ENCODE measurements around the gene SCYL2. TPM values are rescaled to one million over a fixed set of nuclear protein-coding genes. Genes with fewer than 3 reads are reported as not detected.

The SCYL2 gene
- total and polyA plus RNA-seq, 2 donors (not counting 1 experiment from before 2014, with no cell fraction given) = 43.0 to 47.9 TPM

DNA sequence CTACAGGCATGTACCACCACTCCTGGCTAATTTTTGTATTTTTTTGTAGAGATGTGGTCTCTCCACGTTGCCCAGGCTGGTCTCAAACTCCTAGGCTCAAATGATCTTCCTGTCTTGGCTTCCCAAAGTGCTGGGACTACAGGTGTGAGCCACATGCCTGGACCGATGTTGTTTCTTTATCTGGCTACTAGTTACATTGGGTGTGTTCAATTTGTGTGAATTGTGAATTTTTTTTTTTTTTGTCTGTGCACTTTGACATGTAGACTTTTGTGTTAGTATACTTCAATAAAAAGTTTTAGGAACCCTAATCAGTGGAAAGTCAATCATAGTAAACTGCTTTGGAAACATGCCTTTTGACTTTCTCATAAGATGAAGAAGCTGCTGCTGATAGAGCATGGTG, 65.9 kb downstream of the SCYL2 start:
- no peaks in the 10 kb centered on the region for H3K79me2 ChIP-seq (ENCODE audit: control insufficient read depth, insufficient read depth, low read length)
- no peak overlapping the region for H3K9ac ChIP-seq (ENCODE audit: insufficient read depth, low read length)
- no peak overlapping the region for H2AFZ ChIP-seq (ENCODE audit: low read length)
- no peaks in the 10 kb centered on the region for H3K27me3 ChIP-seq (ENCODE audit: control insufficient read depth, insufficient read depth, low read length)
- no peak overlapping the region for H3K4me3 ChIP-seq (replicated peaks in 1 of 4; ENCODE audit: control extremely low read depth in 1 of 4, insufficient read depth in 1 of 4, low read depth in 3 of 4, low read length in 4 of 4)
- no peaks in the 10 kb centered on the region for H3K4me1 ChIP-seq (ENCODE audit: control insufficient read depth, extremely low read depth, insufficient read depth, low read length)
- H4K20me1 ChIP-seq (ENCODE audit: control insufficient read depth, extremely low read depth, insufficient read depth, low read length) = no peaks in the 10 kb centered on the region
- TF ChIP-seq EZH2 (IDR thresholded peaks at IDR 0.05; ENCODE audit: low read length, missing control alignments) = no peak
- TF ChIP-seq, protein P1, sequence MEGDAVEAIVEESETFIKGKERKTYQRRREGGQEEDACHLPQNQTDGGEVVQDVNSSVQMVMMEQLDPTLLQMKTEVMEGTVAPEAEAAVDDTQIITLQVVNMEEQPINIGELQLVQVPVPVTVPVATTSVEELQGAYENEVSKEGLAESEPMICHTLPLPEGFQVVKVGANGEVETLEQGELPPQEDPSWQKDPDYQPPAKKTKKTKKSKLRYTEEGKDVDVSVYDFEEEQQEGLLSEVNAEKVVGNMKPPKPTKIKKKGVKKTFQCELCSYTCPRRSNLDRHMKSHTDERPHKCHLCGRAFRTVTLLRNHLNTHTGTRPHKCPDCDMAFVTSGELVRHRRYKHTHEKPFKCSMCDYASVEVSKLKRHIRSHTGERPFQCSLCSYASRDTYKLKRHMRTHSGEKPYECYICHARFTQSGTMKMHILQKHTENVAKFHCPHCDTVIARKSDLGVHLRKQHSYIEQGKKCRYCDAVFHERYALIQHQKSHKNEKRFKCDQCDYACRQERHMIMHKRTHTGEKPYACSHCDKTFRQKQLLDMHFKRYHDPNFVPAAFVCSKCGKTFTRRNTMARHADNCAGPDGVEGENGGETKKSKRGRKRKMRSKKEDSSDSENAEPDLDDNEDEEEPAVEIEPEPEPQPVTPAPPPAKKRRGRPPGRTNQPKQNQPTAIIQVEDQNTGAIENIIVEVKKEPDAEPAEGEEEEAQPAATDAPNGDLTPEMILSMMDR (conservative IDR thresholded peaks at IDR 0.05 in 1 of 2, IDR thresholded peaks at IDR 0.05 in 1 of 2; ENCODE audit: low read depth in 1 of 2, low read length in 2 of 2) = no peak
- H3K36me3 ChIP-seq (ENCODE audit: control insufficient read depth, insufficient read depth, low read length) = peaks cover 2% of the 10 kb centered on the region
- DNase-seq (ENCODE audit: low read depth in 2 of 2) = no peak
- no peak overlapping the region for H3K27ac ChIP-seq (ENCODE audit: insufficient read depth, low read length)
- H3K9me3 ChIP-seq (ENCODE audit: control insufficient read depth, insufficient read depth, low read depth, low read length) = no peaks in the 10 kb centered on the region
- no peak overlapping the region for H3K4me2 ChIP-seq (ENCODE audit: extremely low read depth, insufficient read depth, low read length)

DNA sequence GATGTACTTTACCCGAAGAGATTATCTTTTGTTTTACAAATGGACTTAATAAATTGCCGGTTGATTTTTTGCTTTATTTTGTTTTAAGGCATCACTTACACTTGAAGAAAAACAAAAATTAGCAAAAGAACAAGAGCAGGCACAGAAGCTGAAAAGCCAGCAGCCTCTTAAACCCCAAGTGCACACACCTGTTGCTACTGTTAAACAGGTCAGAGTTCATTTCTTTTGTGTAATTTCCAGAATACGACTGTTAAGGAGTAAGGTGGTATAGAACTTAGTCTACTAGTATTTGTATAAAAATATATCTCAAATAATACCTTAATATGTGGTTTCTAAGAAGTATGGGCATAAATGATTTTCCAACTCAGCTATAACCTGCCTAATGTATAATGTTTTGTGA, 70.3 kb downstream of the SCYL2 start:
- Histone ChIP-seq H3K4me3 (replicated peaks in 1 of 4; ENCODE audit: control extremely low read depth in 1 of 4, insufficient read depth in 1 of 4, low read depth in 3 of 4, low read length in 4 of 4) (no peak overlapping the region), H3K36me3 (ENCODE audit: control insufficient read depth, insufficient read depth, low read length) (peaks cover 4% of the 10 kb centered on the region), H3K4me1 (ENCODE audit: control insufficient read depth, extremely low read depth, insufficient read depth, low read length) (no peaks in the 10 kb centered on the region), H3K9ac (ENCODE audit: insufficient read depth, low read length) (no peak overlapping the region), H3K4me2 (ENCODE audit: extremely low read depth, insufficient read depth, low read length) (no peak overlapping the region), H3K27me3 (ENCODE audit: control insufficient read depth, insufficient read depth, low read length) (no peaks in the 10 kb centered on the region), H3K27ac (ENCODE audit: insufficient read depth, low read length) (no peak overlapping the region), H3K79me2 (ENCODE audit: control insufficient read depth, insufficient read depth, low read length) (no peaks in the 10 kb centered on the region), H3K9me3 (ENCODE audit: control insufficient read depth, insufficient read depth, low read depth, low read length) (no peaks in the 10 kb centered on the region), H4K20me1 (ENCODE audit: control insufficient read depth, extremely low read depth, insufficient read depth, low read length) (no peaks in the 10 kb centered on the region), H2AFZ (ENCODE audit: low read length) (no peak overlapping the region)
- TF ChIP-seq, protein P1 (conservative IDR thresholded peaks at IDR 0.05 in 1 of 2, IDR thresholded peaks at IDR 0.05 in 1 of 2; ENCODE audit: low read depth in 1 of 2, low read length in 2 of 2) = no peak
- no peak for TF ChIP-seq EZH2 (IDR thresholded peaks at IDR 0.05; ENCODE audit: low read length, missing control alignments)
- DNase-seq (ENCODE audit: low read depth in 2 of 2) = no peak

DNA sequence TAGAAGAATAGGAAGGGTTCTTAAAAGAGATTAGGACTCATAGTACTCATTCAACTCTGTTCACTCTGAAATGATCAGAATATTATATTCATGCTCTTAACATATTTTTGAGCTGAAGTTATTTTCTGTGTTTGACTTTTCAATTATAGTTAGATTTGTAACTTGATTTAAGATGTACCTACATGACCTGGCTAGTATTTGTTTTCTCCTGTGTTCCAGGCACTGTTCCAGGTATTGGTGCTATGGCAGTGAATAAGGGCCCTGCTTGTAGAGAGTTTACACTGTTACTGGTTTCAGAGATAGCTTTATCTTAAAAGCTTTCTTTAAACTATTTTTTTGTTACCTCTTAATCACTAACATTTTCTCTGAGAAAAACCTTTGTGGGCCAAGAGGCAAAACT, 70.8 kb downstream of the SCYL2 start:
- Histone ChIP-seq H3K4me2 (ENCODE audit: extremely low read depth, insufficient read depth, low read length) (no peak overlapping the region), H3K27ac (ENCODE audit: insufficient read depth, low read length) (no peak overlapping the region)
- no peak for TF ChIP-seq EZH2 (IDR thresholded peaks at IDR 0.05; ENCODE audit: low read length, missing control alignments)
- TF ChIP-seq, protein P1 (conservative IDR thresholded peaks at IDR 0.05 in 1 of 2, IDR thresholded peaks at IDR 0.05 in 1 of 2; ENCODE audit: low read depth in 1 of 2, low read length in 2 of 2) = no peak

More for the DNA sequence above, 70.8 kb downstream of the SCYL2 start:
- no peak overlapping the region for H2AFZ ChIP-seq (ENCODE audit: low read length)
- H3K79me2 ChIP-seq (ENCODE audit: control insufficient read depth, insufficient read depth, low read length) = no peaks in the 10 kb centered on the region
- no peak overlapping the region for H3K4me3 ChIP-seq (replicated peaks in 1 of 4; ENCODE audit: control extremely low read depth in 1 of 4, insufficient read depth in 1 of 4, low read depth in 3 of 4, low read length in 4 of 4)
- no peaks in the 10 kb centered on the region for H3K4me1 ChIP-seq (ENCODE audit: control insufficient read depth, extremely low read depth, insufficient read depth, low read length)
- peaks cover 4% of the 10 kb centered on the region for H3K36me3 ChIP-seq (ENCODE audit: control insufficient read depth, insufficient read depth, low read length)
- no peaks in the 10 kb centered on the region for H4K20me1 ChIP-seq (ENCODE audit: control insufficient read depth, extremely low read depth, insufficient read depth, low read length)
- no peak overlapping the region for H3K9ac ChIP-seq (ENCODE audit: insufficient read depth, low read length)
- no peak for DNase-seq (ENCODE audit: low read depth in 2 of 2)
- H3K9me3 ChIP-seq (ENCODE audit: control insufficient read depth, insufficient read depth, low read depth, low read length) = no peaks in the 10 kb centered on the region
- H3K27me3 ChIP-seq (ENCODE audit: control insufficient read depth, insufficient read depth, low read length) = no peaks in the 10 kb centered on the region
